PC-3 (cell line): ENCODE data around the gene PHACTR2.

Experiments used
- EZH2 ChIP-seq: fragments of 300-600 bp; sonication (generic); IDR thresholded peaks from one replicate; pipeline ENCODE4 v1.6.1; 2017; ENCODE audit warnings: antibody characterized with exemption, mild to moderate bottlenecking, low read length; ENCODE audit not compliant: unreplicated experiment
- TF ChIP-seq, protein P1 (sequence below): fragments of 300-600 bp; sonication (generic); conservative IDR thresholded peaks from 2 replicates; pipeline ENCODE4 v1.5.1; 2017; ENCODE audit warnings: antibody characterized with exemption, low read depth, mild to moderate bottlenecking, low read length

DNA sequence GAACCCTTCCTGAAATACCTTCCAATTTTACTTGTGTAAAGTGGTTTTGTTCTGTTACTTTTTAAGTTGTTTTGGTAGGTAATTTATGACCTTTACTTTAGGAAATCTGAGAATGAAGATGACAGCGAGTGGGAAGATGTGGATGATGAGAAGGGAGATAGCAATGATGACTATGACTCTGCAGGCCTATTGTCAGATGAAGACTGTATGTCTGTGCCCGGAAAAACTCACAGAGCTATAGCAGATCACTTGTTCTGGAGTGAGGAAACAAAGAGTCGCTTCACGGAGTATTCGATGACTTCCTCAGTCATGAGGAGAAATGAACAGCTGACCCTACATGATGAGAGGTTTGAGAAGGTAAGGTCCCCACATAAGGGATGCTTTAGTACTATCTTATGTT, 179.9 kb downstream of the PHACTR2 start:
- TF ChIP-seq, protein P1, sequence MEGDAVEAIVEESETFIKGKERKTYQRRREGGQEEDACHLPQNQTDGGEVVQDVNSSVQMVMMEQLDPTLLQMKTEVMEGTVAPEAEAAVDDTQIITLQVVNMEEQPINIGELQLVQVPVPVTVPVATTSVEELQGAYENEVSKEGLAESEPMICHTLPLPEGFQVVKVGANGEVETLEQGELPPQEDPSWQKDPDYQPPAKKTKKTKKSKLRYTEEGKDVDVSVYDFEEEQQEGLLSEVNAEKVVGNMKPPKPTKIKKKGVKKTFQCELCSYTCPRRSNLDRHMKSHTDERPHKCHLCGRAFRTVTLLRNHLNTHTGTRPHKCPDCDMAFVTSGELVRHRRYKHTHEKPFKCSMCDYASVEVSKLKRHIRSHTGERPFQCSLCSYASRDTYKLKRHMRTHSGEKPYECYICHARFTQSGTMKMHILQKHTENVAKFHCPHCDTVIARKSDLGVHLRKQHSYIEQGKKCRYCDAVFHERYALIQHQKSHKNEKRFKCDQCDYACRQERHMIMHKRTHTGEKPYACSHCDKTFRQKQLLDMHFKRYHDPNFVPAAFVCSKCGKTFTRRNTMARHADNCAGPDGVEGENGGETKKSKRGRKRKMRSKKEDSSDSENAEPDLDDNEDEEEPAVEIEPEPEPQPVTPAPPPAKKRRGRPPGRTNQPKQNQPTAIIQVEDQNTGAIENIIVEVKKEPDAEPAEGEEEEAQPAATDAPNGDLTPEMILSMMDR, result no peak
- TF ChIP-seq EZH2, result no peak
